OCI-LY3 (cell line): Measurements from ENCODE around the gene ARFRP1.

ENCODE experiments used
- CTCF ChIP-seq: fragments of 200-600, 300-600 bp; sonication (generic); IDR thresholded peaks from 2 replicates; pipeline ENCODE4 v1.5.1; 2014; ENCODE audit warnings: antibody characterized with exemption, low read length, low read depth
- EZH2phosphoT487 ChIP-seq: fragments of 200-600 bp; shearing (Covaris generic); IDR thresholded peaks from 2 replicates; pipeline ENCODE4 v1.6.1; 2018; ENCODE audit warnings: antibody characterized with exemption, mixed run types, low read depth

DNA sequence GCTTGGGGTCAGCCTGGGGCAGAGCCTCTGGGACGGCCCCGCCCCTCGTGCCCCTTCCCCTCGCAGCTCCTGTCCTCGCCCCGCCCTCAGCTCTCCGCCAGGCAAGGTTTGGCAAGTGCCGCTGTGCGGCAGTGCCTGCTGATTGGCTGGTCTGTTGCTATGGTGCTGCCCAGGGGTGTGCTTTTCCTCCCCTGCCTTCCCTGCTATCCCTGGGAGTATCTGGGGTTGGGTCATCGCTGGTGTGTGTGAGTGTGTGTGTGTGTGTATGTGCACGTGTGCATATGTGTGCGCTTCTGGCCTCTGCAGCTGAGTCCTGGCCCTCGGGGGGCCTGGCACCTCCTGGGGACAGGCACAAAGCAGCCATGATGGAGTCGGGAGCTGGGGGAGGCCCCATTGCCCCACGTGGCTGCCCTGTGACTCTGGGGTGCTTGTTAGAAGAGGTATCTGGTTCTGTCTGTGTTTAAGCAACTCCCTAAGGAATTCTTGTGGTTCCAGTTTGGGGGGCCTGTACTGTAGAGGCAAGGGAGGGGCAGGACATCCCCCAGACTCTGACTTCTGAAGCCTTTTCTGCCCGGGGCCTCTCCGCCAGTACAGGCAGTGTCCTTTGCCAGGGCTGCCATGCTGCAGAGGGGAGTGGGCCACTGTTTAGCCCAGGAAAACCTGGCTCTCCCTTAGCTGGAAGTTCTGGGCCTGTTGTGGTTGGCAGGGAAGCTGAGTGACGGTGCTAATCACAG, 42.7 kb downstream of the ARFRP1 start:
- no peak for TF ChIP-seq CTCF
- TF ChIP-seq EZH2phosphoT487, result no peak
